HG03565 (cell line): Measurements from ENCODE around the gene CCM2.

ENCODE experiments used
- ATAC-seq: cut with Tn5 transposase; IDR thresholded peaks from one replicate; pipeline ENCODE4 v1.9.1; 2021; ENCODE audit warnings: mild to moderate bottlenecking, moderate library complexity; ENCODE audit not compliant: unreplicated experiment

The CCM2 gene

DNA sequence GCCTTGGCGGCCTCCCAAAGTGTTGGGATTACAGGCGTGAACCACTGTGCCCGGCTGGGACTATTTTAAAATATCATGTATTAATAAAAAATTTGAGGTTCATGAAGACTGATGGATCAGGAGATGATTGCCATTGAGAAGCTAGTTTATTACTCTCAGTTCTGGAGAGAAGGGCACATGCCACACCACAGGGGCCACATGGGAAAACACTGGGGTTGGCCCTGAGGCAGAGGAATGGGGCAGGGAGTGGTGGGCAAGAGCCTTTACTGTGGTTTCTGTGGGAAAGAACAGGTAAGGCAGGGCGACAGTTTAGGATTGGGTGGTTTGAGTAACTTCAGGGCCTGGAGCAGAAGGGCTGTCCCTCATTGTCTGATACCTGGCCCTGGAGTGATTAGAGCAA lies 118.3 kb downstream of the CCM2 start:
- no peak for ATAC-seq

DNA sequence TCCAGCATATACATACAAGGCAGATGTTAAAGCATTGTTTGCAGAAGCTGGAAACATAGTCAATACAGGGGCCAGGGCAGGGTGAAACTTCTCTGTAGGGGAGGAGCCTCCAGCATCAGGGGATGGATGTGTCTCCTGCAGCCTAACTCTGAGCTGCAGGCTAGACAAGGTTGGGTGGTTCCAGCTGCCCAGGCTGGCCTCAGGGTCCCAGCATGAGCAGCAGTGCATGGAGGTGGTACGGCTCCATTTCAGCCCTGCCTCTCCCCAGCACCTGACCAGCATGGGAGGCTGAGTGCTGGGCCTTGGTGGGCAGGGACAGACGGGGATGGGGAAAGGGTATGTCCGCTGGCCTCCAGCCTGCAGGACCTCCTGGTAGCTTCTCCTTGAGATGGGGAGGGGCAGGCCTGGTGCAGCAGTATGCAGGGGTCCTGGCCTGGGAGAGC lies 118.9 kb downstream of the CCM2 start:
- no peak for ATAC-seq

DNA sequence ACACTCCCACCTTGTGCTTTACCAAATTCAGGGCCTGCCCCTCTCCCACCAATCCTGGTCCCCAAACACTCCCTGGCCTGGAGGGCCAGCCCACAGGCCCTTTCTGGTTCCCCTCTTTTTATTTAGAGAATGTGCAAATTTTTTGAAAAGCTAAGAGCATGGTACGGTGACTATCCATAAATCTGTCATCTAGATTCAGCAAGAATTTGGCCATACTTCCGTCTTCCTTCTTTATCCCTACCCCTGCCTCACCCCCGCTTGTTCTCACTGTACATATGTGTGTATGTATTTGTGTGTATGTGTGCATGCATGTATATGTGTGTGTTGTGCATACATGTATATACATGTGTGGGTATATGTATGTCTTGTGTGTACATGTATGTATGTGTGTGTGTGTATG lies 119.5 kb downstream of the CCM2 start:
- ATAC-seq: no peak

DNA sequence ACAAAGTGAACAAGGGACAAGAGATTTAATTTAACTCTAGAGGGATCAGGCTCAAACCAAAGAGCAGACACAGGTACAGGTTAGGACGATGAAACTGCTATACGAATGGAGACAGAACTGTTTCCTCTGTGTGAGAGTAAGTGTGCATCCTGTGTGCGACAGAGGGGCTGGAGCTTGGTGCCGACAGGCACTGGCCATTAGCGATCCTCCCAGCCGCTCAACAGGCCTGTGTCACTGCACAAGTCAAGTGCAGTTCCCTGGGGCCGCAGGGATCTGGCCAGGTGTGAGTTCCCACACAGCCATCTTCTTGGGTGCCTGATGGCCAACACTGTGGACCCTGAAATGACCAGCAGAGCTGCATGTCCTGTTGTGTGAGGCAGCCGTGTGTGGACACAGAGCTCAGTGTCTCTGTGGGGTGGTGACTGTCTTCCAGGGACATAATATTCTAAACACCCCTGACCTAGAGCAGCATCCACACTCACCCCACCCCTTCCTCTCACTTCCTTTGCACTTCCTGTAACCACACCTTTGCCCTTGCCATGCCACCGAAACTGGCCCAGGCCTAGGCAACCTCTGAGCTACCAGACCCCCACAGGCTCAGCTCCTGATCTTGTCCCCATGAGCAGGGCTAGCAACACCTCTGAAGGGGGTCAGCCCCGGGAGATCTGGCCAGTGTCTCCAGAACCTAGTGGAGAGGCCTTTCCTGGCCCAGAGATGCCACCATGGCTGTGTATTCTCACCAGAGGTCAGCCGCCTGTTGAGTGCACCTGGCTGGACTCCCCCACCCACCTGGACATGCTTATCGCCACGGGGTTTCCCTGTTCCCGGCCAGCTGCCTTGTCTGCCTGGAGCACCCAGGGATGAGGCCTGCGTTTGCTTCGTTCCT lies 123.2 kb downstream of the CCM2 start:
- ATAC-seq: no peak

DNA sequence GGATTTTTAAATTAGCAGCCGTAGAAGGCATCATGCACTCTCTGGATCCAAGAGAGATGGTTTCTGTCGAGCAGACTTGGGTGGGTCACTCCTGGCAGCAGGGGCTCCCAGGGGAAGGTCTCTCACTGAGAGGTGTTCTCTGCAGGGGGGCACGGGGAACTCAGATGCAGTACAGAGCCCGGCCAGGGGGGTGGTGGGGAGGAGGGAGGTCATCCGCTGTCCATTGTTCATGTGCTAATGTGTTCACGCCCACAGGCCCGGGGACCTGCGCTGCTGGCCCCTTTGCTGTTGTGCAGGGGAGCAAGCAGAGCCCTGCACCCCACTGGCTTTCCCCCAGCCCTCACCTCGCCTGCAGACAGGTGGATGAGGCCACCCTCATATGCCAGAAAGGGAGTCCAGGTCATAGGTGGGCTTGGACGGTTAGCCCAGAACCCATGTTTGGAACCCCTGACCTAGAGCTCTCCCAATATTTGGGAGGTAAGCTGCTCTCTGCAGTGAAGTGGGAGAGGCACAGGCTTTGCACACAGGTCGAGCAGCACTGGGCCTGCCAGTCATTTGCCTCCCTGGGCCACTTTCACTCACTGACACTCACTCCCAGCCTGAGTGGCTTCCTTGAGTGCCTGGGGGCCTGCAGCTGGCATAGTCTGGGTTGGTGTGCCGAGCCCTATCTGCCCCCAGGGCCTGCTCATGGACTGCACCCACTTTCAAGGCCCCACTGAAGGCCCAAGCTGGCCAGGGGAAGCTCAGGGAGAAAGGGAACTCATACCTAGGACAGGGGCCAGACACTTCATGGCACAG lies 124.1 kb downstream of the CCM2 start:
- ATAC-seq: no peak

DNA sequence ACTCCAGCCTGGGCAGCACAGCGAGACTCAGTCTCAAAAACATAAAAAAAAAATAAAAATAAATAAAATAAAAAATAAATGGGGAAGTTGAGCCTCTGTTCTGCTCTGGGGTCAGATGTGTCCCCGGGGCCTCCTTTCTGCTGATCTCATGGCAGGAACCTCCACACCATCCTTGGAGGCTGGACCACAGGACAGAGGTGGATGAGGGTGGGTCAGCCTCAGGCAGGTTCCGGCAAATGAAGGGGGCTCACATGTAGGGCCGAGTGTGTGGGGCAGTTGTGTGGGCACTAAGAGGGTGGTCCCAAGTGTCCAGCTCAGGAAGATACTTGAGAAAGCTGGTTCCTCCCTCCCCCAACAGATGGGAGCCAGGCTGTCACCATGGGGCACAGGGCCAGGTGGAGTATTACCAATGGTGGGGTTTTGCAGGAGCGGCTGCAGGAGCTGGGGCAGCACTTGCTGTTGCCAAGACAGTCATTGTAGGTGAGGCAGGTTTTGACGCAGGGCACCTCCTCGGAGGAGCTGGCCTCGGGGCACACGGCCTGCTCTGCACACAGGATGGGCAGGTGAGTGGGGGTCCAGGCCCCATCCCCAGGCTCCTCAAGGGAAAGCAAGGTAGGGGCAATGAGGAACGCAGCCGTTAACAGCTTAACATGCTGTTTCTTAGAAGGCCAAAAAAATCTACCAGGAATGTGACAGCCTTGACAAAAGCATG lies 125.3 kb downstream of the CCM2 start:
- ATAC-seq: no peak
